Glomerular visceral epithelial cell (primary cell): ENCODE results near the gene HNRNPH3.
A peak's percentile ranks its signal among the peaks of the same experiment; 100 is the strongest.

ENCODE experiments used
- DNase-seq: peaks from one replicate; pipeline ENCODE4 v3.0.0-alpha.2; 2016; ENCODE audit errors: extremely low spot score

The HNRNPH3 gene

GRCh38 chr10:68330852-68331454, 911 bp upstream of the HNRNPH3 start:
- DNase-seq, result peak; percentile 30

GRCh38 chr10:68332259-68333057, 594 bp downstream of the HNRNPH3 start, which contains the start of gene PBLD:
Gene PBLD (minus strand): TSS chr10:68332928. CDS start chr10:68306844, 26,084 bp downstream.
- DNase-seq, result peak; percentile 81

GRCh38 chr10:68333058-68333395, 1.2 kb downstream of the HNRNPH3 start:
- no peak for DNase-seq

GRCh38 chr10:68333440-68334431, 1.9 kb downstream of the HNRNPH3 start:
- no peak for DNase-seq

- no peak for DNase-seq
These were observed 3.0 kb downstream of the HNRNPH3 start for GRCh38 chr10:68334672-68335467.

GRCh38 chr10:68336754-68337351, 5.0 kb downstream of the HNRNPH3 start:
- DNase-seq, result no peak

- no peak for DNase-seq
These were observed 8.7 kb downstream of the HNRNPH3 start for GRCh38 chr10:68340358-68341080.

GRCh38 chr10:68342909-68343516, 11.1 kb downstream of the HNRNPH3 start:
- no peak for DNase-seq

- DNase-seq, result no peak
These were observed 13.8 kb downstream of the HNRNPH3 start for GRCh38 chr10:68345621-68346020.

GRCh38 chr10:68346774-68347173, 14.9 kb downstream of the HNRNPH3 start:
- DNase-seq, result no peak

GRCh38 chr10:68348265-68348741, 16.4 kb downstream of the HNRNPH3 start:
- peak; percentile 58 for DNase-seq

- DNase-seq, result no peak
These were observed 21.7 kb downstream of the HNRNPH3 start for GRCh38 chr10:68353537-68353936.

- no peak for DNase-seq
These were observed 27.3 kb downstream of the HNRNPH3 start for GRCh38 chr10:68359189-68359588.

GRCh38 chr10:68362590-68362989, 30.7 kb downstream of the HNRNPH3 start:
- no peak for DNase-seq

GRCh38 chr10:68364101-68364886, 32.4 kb downstream of the HNRNPH3 start:
- DNase-seq, result no peak

GRCh38 chr10:68365611-68366010, 33.7 kb downstream of the HNRNPH3 start:
- DNase-seq, result no peak

- DNase-seq, result no peak
These were observed 34.7 kb downstream of the HNRNPH3 start for GRCh38 chr10:68366600-68366999.

GRCh38 chr10:68367121-68367520, 35.3 kb downstream of the HNRNPH3 start:
- DNase-seq, result no peak

GRCh38 chr10:68371604-68372003, 39.7 kb downstream of the HNRNPH3 start:
- DNase-seq, result no peak
